ENCODE data around the gene NISCH.

NISCH gene

DNA sequence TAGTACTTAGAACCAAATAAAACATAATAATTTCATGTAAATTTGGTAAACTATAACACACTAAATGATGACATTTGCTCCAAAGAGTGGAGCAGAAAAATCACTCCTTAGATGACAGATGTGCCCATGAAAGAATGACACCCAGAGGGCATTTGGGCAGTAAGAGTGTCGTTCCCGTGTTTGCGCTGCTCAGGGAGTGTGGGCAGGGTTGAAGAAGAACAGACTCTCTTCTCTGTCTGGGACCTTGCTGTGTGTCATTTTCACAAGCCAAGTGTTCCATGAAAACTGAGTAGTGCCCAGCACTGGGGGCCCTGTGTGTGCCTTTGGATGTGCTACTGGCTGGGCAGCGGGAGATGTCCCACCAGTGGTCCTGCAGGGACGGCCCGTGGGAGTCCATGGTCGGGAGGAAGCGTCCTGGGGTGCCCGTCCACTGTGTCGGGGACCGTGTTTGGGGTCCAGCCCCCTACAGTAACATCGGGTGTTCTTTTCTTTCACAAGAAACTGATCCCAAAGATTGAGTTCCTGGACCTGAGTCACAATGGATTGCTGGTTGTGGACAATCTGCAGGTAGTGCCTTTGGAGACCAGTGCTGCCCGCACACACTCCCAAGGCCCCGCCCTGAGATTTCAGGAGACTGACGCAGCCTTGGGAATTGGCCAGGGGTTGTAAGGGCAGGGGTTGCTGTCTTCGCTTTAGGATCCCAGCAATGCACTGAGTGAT lies 21.8 kb downstream of the NISCH start:
- DNase-seq = no peak

DNA sequence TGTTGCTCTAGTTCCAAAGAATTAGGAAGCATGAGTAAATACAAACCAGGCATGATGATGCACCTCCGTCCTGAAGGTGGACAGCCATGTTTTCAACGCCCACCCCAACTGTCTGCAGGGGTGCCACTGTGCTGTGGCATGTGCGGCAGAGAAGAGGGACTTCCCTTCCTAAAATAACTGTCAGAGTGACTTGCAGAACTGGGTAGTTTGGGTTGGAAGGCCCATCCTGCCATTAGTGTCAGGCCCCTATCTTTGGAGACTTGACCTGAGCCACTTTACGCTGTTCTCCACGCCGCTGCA lies 22.3 kb downstream of the NISCH start:
- no peak for DNase-seq

- DNase-seq = no peak
Measured at GRCh38 chr3:52479037-52479876, 23.9 kb downstream of the NISCH start.

GRCh38 chr3:52479877-52480575 lies 24.6 kb downstream of the NISCH start:
- DNase-seq = no peak

GRCh38 chr3:52480768-52481715 lies 25.6 kb downstream of the NISCH start:
- no peak for DNase-seq

- no peak for DNase-seq
Measured at GRCh38 chr3:52481819-52482521, 26.6 kb downstream of the NISCH start.

- DNase-seq = no peak
Measured at GRCh38 chr3:52483081-52483480, 27.7 kb downstream of the NISCH start.

- DNase-seq = no peak
Measured at GRCh38 chr3:52483577-52484381, 28.4 kb downstream of the NISCH start.

GRCh38 chr3:52484680-52485461 lies 29.5 kb downstream of the NISCH start:
- no peak for DNase-seq

- no peak for DNase-seq
Measured at GRCh38 chr3:52487050-52487787, 31.8 kb downstream of the NISCH start.

DNA sequence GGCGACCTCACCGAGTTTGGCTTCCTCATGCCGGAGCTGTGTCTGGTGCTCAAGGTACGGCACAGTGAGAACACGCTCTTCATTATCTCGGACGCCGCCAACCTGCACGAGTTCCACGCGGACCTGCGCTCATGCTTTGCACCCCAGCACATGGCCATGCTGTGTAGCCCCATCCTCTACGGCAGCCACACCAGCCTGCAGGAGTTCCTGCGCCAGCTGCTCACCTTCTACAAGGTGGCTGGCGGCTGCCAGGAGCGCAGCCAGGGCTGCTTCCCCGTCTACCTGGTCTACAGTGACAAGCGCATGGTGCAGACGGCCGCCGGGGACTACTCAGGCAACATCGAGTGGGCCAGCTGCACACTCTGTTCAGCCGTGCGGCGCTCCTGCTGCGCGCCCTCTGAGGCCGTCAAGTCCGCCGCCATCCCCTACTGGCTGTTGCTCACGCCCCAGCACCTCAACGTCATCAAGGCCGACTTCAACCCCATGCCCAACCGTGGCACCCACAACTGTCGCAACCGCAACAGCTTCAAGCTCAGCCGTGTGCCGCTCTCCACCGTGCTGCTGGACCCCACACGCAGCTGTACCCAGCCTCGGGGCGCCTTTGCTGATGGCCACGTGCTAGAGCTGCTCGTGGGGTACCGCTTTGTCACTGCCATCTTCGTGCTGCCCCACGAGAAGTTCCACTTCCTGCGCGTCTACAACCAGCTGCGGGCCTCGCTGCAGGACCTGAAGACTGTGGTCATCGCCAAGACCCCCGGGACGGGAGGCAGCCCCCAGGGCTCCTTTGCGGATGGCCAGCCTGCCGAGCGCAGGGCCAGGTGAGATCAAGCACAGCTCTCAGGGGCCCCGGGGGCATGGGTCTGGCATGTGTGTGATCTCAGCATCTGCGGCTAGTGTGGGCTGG lies 32.6 kb downstream of the NISCH start:
- DNase-seq = no peak

GRCh38 chr3:52488746-52489145 lies 33.3 kb downstream of the NISCH start:
- no peak for DNase-seq

GRCh38 chr3:52489453-52489852 lies 34.0 kb downstream of the NISCH start:
- no peak for DNase-seq

DNA sequence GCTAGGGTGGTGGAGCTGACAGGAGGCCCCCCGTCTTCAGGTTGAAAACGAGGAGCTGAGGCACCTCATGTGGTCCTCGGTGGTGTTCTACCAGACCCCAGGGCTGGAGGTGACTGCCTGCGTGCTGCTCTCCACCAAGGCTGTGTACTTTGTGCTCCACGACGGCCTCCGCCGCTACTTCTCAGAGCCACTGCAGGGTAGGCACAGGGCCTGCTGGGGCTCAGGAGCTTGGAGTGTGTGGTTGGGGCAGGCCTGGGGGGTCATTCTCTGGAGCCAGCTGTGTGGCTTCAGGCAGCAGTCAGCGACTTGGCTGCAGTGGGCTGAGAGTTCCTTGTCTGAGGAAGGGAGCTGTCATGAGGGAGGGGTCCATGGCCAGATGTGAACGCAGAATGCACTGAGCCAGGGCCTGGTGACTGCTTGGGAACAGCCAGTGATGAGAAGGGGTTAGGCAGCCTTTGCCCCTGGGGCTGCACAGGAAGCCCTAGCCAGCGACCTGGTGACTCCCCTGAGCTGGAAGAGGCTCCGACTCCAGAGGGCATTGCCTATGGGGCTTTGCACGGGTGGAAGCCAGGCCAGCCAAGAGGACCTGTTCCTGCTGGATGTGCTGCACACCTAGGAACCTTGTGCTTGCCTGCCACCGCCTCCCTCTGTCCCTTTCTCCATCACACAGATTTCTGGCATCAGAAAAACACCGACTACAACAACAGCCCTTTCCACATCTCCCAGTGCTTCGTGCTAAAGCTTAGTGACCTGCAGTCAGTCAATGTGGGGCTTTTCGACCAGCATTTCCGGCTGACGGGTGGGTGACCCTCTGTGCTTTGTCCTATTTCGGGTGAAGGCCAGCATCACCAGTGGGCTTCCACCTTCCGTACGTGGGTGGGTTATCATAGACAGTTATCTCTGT lies 34.9 kb downstream of the NISCH start:
- no peak for DNase-seq

GRCh38 chr3:52490939-52491526 lies 35.6 kb downstream of the NISCH start:
- no peak for DNase-seq

DNA sequence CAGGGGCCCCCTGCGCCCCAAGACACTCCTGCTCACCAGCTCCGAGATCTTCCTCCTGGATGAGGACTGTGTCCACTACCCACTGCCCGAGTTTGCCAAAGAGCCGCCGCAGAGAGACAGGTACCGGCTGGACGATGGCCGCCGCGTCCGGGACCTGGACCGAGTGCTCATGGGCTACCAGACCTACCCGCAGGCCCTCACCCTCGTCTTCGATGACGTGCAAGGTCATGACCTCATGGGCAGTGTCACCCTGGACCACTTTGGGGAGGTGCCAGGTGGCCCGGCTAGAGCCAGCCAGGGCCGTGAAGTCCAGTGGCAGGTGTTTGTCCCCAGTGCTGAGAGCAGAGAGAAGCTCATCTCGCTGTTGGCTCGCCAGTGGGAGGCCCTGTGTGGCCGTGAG lies 36.7 kb downstream of the NISCH start:
- DNase-seq = no peak
